A549 (cell line): ENCODE data around the gene SUPT4H1. TPM values are rescaled to one million over a fixed set of nuclear protein-coding genes. Genes with fewer than 3 reads are reported as not detected.

Source experiments
- ATAC-seq, 2 experiments: fragments of 200-7000 bp in 1 of 2; fragments of >200 bp in 1 of 2; cut with Nextera tagmentation in 1 of 2; cut with Tn5 transposase in 1 of 2; 3 replicates each; pipeline versions ENCODE4 v1.8.0 to v1.9.1; 2018 to 2020; ENCODE audit warnings: mild to moderate bottlenecking in 1 of 2, moderate library complexity in 1 of 2
- CTCF ChIA-PET: fragments of 300-600 bp; sonication (Branson Sonifier 250); formaldehyde crosslinking; extraction: SDS; loops from one replicate; lab custom pipeline; 2021; ENCODE audit warnings: antibody characterized with exemption, inconsistent platforms; lab: Yijun Ruan, JAX
- POLR2A ChIA-PET: fragments of 350-600 bp; formaldehyde crosslinking; extraction: SDS; loops from one replicate; lab custom pipeline; 2021; ENCODE audit warnings: antibody characterized with exemption, inconsistent platforms; lab: Yijun Ruan, JAX
- DNase-seq, 2 experiments: peaks; one replicate each; pipeline versions ENCODE4 v3.0.0 to v3.0.0-alpha.2; 2011 to 2016; ENCODE audit warnings: low read depth in 1 of 2, low spot score in 1 of 2
- FAIRE-seq: peaks from 2 replicates; lab custom pipeline; 2011; peaks lifted over from hg19 to GRCh38; lab: Jason Lieb, UNC
- H3K27ac ChIP-seq, 2 experiments: fragments of >200 bp; sonication (Bioruptor Twin); formaldehyde crosslinking; 3 replicates each; pipeline ENCODE4 v1.5.1; 2016 to 2017
- H3K4me1 ChIP-seq: fragments of >200 bp; sonication (Bioruptor Twin); formaldehyde crosslinking; 3 replicates; pipeline ENCODE4 v1.6.1; 2016
- H3K4me2 ChIP-seq: fragments of >200 bp; sonication (Bioruptor Twin); formaldehyde crosslinking; 3 replicates; pipeline ENCODE4 v1.6.1; 2016
- H3K4me3 ChIP-seq: fragments of >200 bp; sonication (Bioruptor Twin); formaldehyde crosslinking; 3 replicates; pipeline ENCODE4 v1.5.1; 2016
- H3K9me3 ChIP-seq: fragments of >200 bp; sonication (Bioruptor Twin); formaldehyde crosslinking; 3 replicates; pipeline ENCODE4 v1.6.1; 2016
- BHLHE40 ChIP-seq: IDR thresholded peaks from 2 replicates; pipeline ENCODE4 v1.6.1; 2012; ENCODE audit warnings: low read depth, low read length, inconsistent platforms
- CHD2 ChIP-seq: fragments of 150-350 bp; IDR thresholded peaks from 2 replicates; pipeline ENCODE4 v1.6.1; 2014; ENCODE audit warnings: low read length; ENCODE audit not compliant: partially characterized antibody
- CHD4 ChIP-seq: fragments of 200-600 bp; sonication (generic); IDR thresholded peaks from 2 replicates; pipeline ENCODE4 v1.6.1; 2016; ENCODE audit warnings: antibody characterized with exemption, mild to moderate bottlenecking, borderline replicate concordance
- E2F6 ChIP-seq: IDR thresholded peaks from 2 replicates; pipeline ENCODE4 v1.6.1; 2012; ENCODE audit warnings: low read depth, borderline replicate concordance
- EHMT2 ChIP-seq: fragments of 200-600 bp; sonication (generic); IDR thresholded peaks from 2 replicates; pipeline ENCODE4 v1.6.1; 2016; ENCODE audit warnings: antibody characterized with exemption, low read depth, mild to moderate bottlenecking, moderate library complexity
- GATA3 ChIP-seq: IDR thresholded peaks from 2 replicates; pipeline ENCODE4 v1.6.1; 2012; ENCODE audit warnings: borderline replicate concordance
- KDM1A ChIP-seq: fragments of 200-600 bp; sonication (generic); IDR thresholded peaks from 2 replicates; pipeline ENCODE4 v1.6.1; 2016; ENCODE audit warnings: low read depth, mild to moderate bottlenecking
- MAX ChIP-seq: IDR thresholded peaks from 2 replicates; pipeline ENCODE4 v1.6.1; 2012
- MAZ ChIP-seq: fragments of 150-350 bp; IDR thresholded peaks from 2 replicates; pipeline ENCODE4 v1.6.1; 2014; ENCODE audit warnings: antibody characterized with exemption, low read depth, low read length, borderline replicate concordance
- MYC ChIP-seq: IDR thresholded peaks from 2 replicates; pipeline ENCODE4 v1.6.1; 2012; ENCODE audit warnings: mild to moderate bottlenecking, inconsistent platforms, low read length, improper control_type of control experiment, borderline replicate concordance
- NR3C1 ChIP-seq: fragments of >200 bp; sonication (Bioruptor Twin); formaldehyde crosslinking; IDR thresholded peaks from 3 replicates; pipeline ENCODE4 v1.6.1; 2017
- PHF8 ChIP-seq: fragments of 200-600 bp; sonication (generic); IDR thresholded peaks from 2 replicates; pipeline ENCODE4 v1.6.1; 2016; ENCODE audit warnings: low read depth, mild to moderate bottlenecking, antibody characterized with exemption, moderate library complexity, borderline replicate concordance
- RAD21 ChIP-seq, 2 experiments: fragments of >200 bp in 1 of 2; sonication (Bioruptor Twin) in 1 of 2; formaldehyde crosslinking in 1 of 2; IDR thresholded peaks in 1 of 2; conservative IDR thresholded peaks in 1 of 2; 2 replicates in 1 of 2; 3 replicates in 1 of 2; pipeline ENCODE4 v1.6.1; 2012 to 2018; ENCODE audit warnings: inconsistent platforms in 1 of 2
- RARB ChIP-seq: fragments of 250-450 bp; sonication (Bioruptor Pico); IDR thresholded peaks from 2 replicates; pipeline ENCODE4 v1.8.0; 2021; ENCODE audit warnings: mild to moderate bottlenecking, moderate library complexity
- RCOR1 ChIP-seq: fragments of 150-350 bp; IDR thresholded peaks from 2 replicates; pipeline ENCODE4 v1.6.1; 2014; ENCODE audit warnings: antibody characterized with exemption, low read length, low read depth
- REST ChIP-seq: fragments of 200-600 bp; sonication (generic); IDR thresholded peaks from 2 replicates; pipeline ENCODE4 v1.6.1; 2016; ENCODE audit warnings: antibody characterized with exemption, mild to moderate bottlenecking, moderate library complexity
- RFX5 ChIP-seq: fragments of 450-650 bp; IDR thresholded peaks from 2 replicates; pipeline ENCODE4 v1.7.1; 2014; ENCODE audit warnings: antibody characterized with exemption, mild to moderate bottlenecking, moderate library complexity
- SMC3 ChIP-seq: fragments of >200 bp; sonication (Bioruptor Twin); formaldehyde crosslinking; IDR thresholded peaks from 3 replicates; pipeline ENCODE4 v1.6.1; 2018; ENCODE audit warnings: inconsistent platforms
- SREBF2 ChIP-seq: fragments of 450-650 bp; IDR thresholded peaks from 2 replicates; pipeline ENCODE4 v1.6.1; 2014; ENCODE audit warnings: mild to moderate bottlenecking, moderate library complexity
- ZC3H11A ChIP-seq: fragments of 450-650 bp; IDR thresholded peaks from 2 replicates; pipeline ENCODE4 v1.6.1; 2014; ENCODE audit warnings: antibody characterized with exemption, mild to moderate bottlenecking
- ZNF302 ChIP-seq: fragments of 250-450 bp; sonication (Bioruptor Pico); IDR thresholded peaks from 2 replicates; pipeline ENCODE4 v1.9.0; 2021; ENCODE audit warnings: inconsistent platforms, mild to moderate bottlenecking, moderate library complexity
- ZSCAN20 ChIP-seq: fragments of 250-450 bp; sonication (Bioruptor Pico); IDR thresholded peaks from 2 replicates; pipeline ENCODE4 v1.8.0; 2022; ENCODE audit warnings: mild to moderate bottlenecking, moderate library complexity
- WGBS: methylation state at CpG from one replicate; pipeline ENCODE4 v1.1.6; 2017; ENCODE audit errors: missing lambda C conversion rate; 5-methylcytosine and 5-hydroxymethylcytosine counted together
- polyA plus RNA-seq, 4 experiments: library from polyadenylated mRNA; depleted of rRNA in 3 of 4; stranded (reverse); fragments of >200 nt; fragmentation: RNase III in 1 of 4; extraction: RNeasy Plus Mini Kit Qiagen cat#74134 plus additional on column Dnase treatment in 1 of 4; gene quantifications; 2 replicates in 3 of 4; 3 replicates in 1 of 4; pipeline ENCODE4 v1.2.3, GENCODE V29; 2011 to 2017
- TF ChIP-seq, protein P1 (sequence below): IDR thresholded peaks from 2 replicates; pipeline ENCODE4 v1.6.1; 2012
- TF ChIP-seq, protein P2 (sequence below): fragments of >200 bp; sonication (Bioruptor Twin); formaldehyde crosslinking; IDR thresholded peaks from 3 replicates; pipeline ENCODE4 v1.6.1; 2016
- TF ChIP-seq, protein P3 (sequence below): fragments of 450-650 bp; IDR thresholded peaks from 2 replicates; pipeline ENCODE4 v1.6.1; 2014; ENCODE audit warnings: antibody characterized with exemption

Gene SUPT4H1
- polyA plus RNA-seq, 2 of the 4 experiments (the other 2 are of a cell fraction): 123 to 241 TPM

GRCh38 chr17:58334256-58334655 is 17.7 kb downstream of the SUPT4H1 start:
- CTCF ChIA-PET: interaction anchor here (1.0 to 1.8 kb wide), 5 partner anchors 13 to 113 kb away, joined by 3 to 11 read pairs (median 6); no protein-coding TSS in a partner anchor
- POLR2A ChIA-PET: no interaction called here
- Histone ChIP-seq H3K4me2 (no peak overlapping the region), H3K4me1 (0 out of 3 replicates have a peak, but pooled peaks cover 2% of the 10 kb centered on the region), H3K4me3 (no peak overlapping the region), H3K9me3 (no peaks in the 10 kb centered on the region), H3K27ac (no peak overlapping the region)
- no peak for ATAC-seq
- no peak for DNase-seq
- TF ChIP-seq KDM1A: no peak
- no peak for TF ChIP-seq RFX5
- TF ChIP-seq, protein P1, sequence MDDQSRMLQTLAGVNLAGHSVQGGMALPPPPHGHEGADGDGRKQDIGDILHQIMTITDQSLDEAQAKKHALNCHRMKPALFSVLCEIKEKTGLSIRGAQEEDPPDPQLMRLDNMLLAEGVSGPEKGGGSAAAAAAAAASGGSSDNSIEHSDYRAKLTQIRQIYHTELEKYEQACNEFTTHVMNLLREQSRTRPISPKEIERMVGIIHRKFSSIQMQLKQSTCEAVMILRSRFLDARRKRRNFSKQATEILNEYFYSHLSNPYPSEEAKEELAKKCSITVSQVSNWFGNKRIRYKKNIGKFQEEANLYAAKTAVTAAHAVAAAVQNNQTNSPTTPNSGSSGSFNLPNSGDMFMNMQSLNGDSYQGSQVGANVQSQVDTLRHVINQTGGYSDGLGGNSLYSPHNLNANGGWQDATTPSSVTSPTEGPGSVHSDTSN: no peak
- no peak for TF ChIP-seq REST
- TF ChIP-seq, protein P2, sequence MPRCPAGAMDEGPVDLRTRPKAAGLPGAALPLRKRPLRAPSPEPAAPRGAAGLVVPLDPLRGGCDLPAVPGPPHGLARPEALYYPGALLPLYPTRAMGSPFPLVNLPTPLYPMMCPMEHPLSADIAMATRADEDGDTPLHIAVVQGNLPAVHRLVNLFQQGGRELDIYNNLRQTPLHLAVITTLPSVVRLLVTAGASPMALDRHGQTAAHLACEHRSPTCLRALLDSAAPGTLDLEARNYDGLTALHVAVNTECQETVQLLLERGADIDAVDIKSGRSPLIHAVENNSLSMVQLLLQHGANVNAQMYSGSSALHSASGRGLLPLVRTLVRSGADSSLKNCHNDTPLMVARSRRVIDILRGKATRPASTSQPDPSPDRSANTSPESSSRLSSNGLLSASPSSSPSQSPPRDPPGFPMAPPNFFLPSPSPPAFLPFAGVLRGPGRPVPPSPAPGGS: no peak
- no peak for TF ChIP-seq RAD21 (conservative IDR thresholded peaks at IDR 0.05 in 1 of 2, IDR thresholded peaks at IDR 0.05 in 1 of 2)
- TF ChIP-seq BHLHE40: no peak
- no peak for TF ChIP-seq ZNF302 (CRISPR knock-in tag)
- no peak for TF ChIP-seq NR3C1
- TF ChIP-seq, protein P3, sequence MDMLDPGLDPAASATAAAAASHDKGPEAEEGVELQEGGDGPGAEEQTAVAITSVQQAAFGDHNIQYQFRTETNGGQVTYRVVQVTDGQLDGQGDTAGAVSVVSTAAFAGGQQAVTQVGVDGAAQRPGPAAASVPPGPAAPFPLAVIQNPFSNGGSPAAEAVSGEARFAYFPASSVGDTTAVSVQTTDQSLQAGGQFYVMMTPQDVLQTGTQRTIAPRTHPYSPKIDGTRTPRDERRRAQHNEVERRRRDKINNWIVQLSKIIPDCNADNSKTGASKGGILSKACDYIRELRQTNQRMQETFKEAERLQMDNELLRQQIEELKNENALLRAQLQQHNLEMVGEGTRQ: no peak
- no peak for TF ChIP-seq CHD2
- no peak for TF ChIP-seq PHF8
- TF ChIP-seq RARB (CRISPR knock-in tag): no peak
- TF ChIP-seq SMC3: no peak
- TF ChIP-seq ZC3H11A: no peak
- TF ChIP-seq MAZ: no peak
- no peak for TF ChIP-seq ZSCAN20 (CRISPR knock-in tag)
- TF ChIP-seq MYC: no peak
- TF ChIP-seq MAX: no peak
- TF ChIP-seq CHD4: no peak
- no peak for FAIRE-seq
- WGBS: 78% methylated on average over 5 of the region's 5 CpGs

DNA sequence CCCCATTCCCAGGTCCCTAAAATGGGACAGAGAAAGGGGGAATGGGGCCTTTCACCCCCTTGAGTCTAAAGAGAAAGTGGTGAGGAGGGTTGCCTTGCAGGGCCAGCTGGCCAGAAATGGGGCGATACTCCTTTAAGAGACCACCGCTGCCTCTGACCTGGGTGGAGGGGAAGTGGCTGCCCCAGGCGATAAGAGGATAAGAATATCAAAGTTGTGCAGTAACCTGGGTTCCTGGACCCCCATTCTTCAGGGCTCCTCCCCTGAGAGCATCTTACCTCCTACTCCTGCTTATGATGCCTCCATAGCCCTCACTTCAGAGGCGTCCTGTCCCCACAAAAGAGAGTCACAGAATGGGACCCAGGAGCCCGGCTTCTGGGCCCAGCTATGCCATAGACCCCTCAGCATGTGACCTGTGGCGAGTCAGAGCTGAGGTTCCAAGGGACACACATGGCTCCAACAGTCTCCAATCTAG is 18.2 kb downstream of the SUPT4H1 start:
- Histone ChIP-seq H3K9me3 (no peaks in the 10 kb centered on the region), H3K4me2 (no peak overlapping the region), H3K27ac (no peak overlapping the region), H3K4me1 (0 out of 3 replicates have a peak, but pooled peaks cover 2% of the 10 kb centered on the region), H3K4me3 (no peak overlapping the region)
- ATAC-seq: no peak
- WGBS: 49% methylated on average over 6 of the region's 6 CpGs
- ChIA-PET POLR2A (no interaction called here), CTCF (interaction anchor here (0.6 to 1.8 kb wide), 9 partner anchors 8 to 238 kb away, joined by 3 to 11 read pairs (median 3); partner anchors contain the start of gene RNF43)
- DNase-seq: no peak
- no peak for FAIRE-seq
- TF ChIP-seq SREBF2 (no peak), MAX (no peak), GATA3 (no peak), RCOR1 (no peak), E2F6 (no peak), EHMT2 (no peak)
- TF ChIP-seq, protein P3: no peak
